ENCODE measurements around the gene PCSK9. TPM values are rescaled to one million over a fixed set of nuclear protein-coding genes. Genes with fewer than 3 reads are reported as not detected.

PCSK9 gene
- total RNA-seq, 1 donor from 2014 or later, result 1.1 TPM

DNA sequence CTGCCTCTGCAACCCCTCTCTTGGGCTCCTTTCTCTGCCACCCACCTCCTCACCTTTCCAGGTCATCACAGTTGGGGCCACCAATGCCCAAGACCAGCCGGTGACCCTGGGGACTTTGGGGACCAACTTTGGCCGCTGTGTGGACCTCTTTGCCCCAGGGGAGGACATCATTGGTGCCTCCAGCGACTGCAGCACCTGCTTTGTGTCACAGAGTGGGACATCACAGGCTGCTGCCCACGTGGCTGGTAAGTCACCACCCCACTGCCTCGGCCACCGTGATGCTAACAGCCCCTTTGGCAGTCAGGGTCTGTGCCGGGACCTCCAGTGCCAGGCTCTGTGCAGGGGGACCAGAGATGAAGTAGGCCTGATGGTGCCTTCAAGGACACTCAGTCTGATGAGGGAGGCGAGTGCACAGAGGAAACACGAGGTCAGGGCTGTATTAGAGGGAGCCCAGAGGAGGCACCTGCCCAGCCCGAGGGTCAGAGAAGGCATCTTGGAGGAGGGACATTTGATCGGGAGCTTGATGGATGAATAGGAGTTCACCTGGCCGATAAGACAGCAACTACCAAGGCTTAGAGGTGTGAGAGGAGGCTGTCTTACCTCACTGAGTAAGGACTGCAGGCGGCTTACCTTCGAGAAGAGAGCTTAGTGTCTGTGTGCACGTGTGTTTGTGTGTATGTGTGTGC, 18.1 kb downstream of the PCSK9 start:
- DNase-seq (ENCODE audit: low read depth), result no peak
- H3K4me3 ChIP-seq (ENCODE audit: low read depth, low read length), result no peak overlapping the region
- no peak for TF ChIP-seq CTCF (conservative IDR thresholded peaks at IDR 0.05; ENCODE audit: low read depth, low read length)

GRCh38 chr1:55057956-55058298, 18.6 kb downstream of the PCSK9 start:
- no peak for TF ChIP-seq CTCF (conservative IDR thresholded peaks at IDR 0.05; ENCODE audit: low read depth, low read length)
- H3K4me3 ChIP-seq (ENCODE audit: low read depth, low read length), result no peak overlapping the region
- no peak for DNase-seq (ENCODE audit: low read depth)

GRCh38 chr1:55059302-55060132, 20.2 kb downstream of the PCSK9 start:
- H3K4me3 ChIP-seq (ENCODE audit: low read depth, low read length), result no peak overlapping the region
- no peak for DNase-seq (ENCODE audit: low read depth)
- no peak for TF ChIP-seq CTCF (conservative IDR thresholded peaks at IDR 0.05; ENCODE audit: low read depth, low read length)

- DNase-seq (ENCODE audit: low read depth), result no peak
- no peak for TF ChIP-seq CTCF (conservative IDR thresholded peaks at IDR 0.05; ENCODE audit: low read depth, low read length)
- H3K4me3 ChIP-seq (ENCODE audit: low read depth, low read length), result no peak overlapping the region
Observed at GRCh38 chr1:55060133-55060999, 21.0 kb downstream of the PCSK9 start.

DNA sequence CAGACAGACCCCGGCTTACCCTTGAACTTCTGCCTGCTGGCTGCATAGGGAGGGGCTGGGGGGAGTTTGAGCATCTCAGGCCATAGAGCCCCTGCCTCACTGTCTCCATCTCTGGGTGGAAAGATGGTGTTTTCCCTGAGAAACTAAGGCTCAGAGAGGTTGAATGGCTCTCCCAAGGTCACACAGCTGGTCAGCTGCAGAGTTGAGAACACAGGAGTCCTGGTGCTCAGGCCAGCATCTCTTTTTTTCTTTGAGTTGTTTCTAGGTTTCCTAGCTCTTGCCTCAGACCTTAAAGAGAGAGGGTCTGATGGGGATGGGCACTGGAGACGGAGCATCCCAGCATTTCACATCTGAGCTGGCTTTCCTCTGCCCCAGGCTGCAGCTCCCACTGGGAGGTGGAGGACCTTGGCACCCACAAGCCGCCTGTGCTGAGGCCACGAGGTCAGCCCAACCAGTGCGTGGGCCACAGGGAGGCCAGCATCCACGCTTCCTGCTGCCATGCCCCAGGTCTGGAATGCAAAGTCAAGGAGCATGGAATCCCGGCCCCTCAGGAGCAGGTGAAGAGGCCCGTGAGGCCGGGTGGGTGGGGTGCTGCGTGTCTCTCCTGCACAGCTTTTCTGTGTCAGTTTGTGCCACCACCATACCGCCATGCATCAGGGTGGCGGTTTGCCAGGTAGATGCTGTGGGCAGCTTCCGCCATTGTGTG, 21.8 kb downstream of the PCSK9 start:
- DNase-seq (ENCODE audit: low read depth), result no peak
- TF ChIP-seq CTCF (conservative IDR thresholded peaks at IDR 0.05; ENCODE audit: low read depth, low read length), result no peak
- H3K4me3 ChIP-seq (ENCODE audit: low read depth, low read length), result no peak overlapping the region

DNA sequence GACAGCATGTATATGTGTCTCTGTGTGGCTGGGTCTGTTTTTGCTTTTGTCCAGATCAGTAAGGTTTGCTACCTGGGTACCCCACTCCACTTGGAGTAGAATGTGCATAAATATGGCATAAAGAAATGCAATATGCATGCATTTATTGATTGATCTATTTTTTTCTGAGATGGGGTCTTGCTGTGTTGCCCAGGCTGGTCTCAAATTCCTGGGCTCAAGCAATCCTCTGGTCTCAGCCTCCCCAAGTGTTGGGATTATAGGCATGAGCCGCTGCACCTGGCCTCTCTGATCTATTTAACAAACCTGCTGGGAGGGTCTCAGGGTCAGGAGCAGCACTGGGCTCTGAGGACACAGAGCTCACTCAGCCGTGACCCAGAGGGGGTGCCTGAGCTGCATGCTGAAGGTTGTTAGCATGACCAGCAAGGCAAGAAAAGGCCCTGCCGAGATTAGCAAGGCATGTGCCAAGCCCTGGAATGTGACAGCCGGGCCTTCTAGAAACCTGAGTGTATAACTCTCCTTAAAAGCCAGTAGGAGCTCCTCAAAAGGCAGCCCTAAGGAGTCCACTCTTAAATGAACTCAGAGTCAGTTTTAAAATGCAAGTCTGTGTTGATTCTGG, 22.5 kb downstream of the PCSK9 start:
- TF ChIP-seq CTCF (conservative IDR thresholded peaks at IDR 0.05; ENCODE audit: low read depth, low read length), result no peak
- DNase-seq (ENCODE audit: low read depth), result no peak
- H3K4me3 ChIP-seq (ENCODE audit: low read depth, low read length), result no peak overlapping the region
